ENCODE data around the gene CCDC92.

The CCDC92 gene

GRCh38 chr12:123997033-123997822, 24.6 kb upstream of the CCDC92 start:
- Histone ChIP-seq H3K27ac (ENCODE audit: low read depth, low read length) (no peak overlapping the region), H3K9ac (ENCODE audit: low read length) (no peak overlapping the region), H3K27me3 (ENCODE audit: low read length) (no peaks in the 10 kb centered on the region), H3K36me3 (ENCODE audit: low read length) (no peaks in the 10 kb centered on the region), H4K20me1 (ENCODE audit: low read depth, low read length) (no peaks in the 10 kb centered on the region), H3K4me3 (ENCODE audit: insufficient read depth, low read length, poor library complexity, severe bottlenecking) (no peak overlapping the region), H2AFZ (ENCODE audit: low read depth, low read length, severe bottlenecking) (no peak overlapping the region), H3K9me3 (ENCODE audit: insufficient read depth, low read length) (no peaks in the 10 kb centered on the region), H3K79me2 (ENCODE audit: insufficient read depth, low read length) (no peaks in the 10 kb centered on the region), H3K9me2 (replicated peaks; ENCODE audit: insufficient read depth, low read length) (no peaks in the 10 kb centered on the region), H3F3A (ENCODE audit: insufficient read depth) (no peaks in the 10 kb centered on the region), H3K4me2 (ENCODE audit: low read depth, low read length, poor library complexity, severe bottlenecking) (no peak overlapping the region)
- no peak for TF ChIP-seq EZH2phosphoT487 (conservative IDR thresholded peaks at IDR 0.05; ENCODE audit: low read length)
- no peak for TF ChIP-seq CTCF (IDR thresholded peaks at IDR 0.05; ENCODE audit: insufficient read depth, low read length, poor library complexity, severe bottlenecking)

GRCh38 chr12:123996581-123996980, 23.9 kb upstream of the CCDC92 start:
- H2AFZ ChIP-seq (ENCODE audit: low read depth, low read length, severe bottlenecking), result no peak overlapping the region
- no peak overlapping the region for H3K4me3 ChIP-seq (ENCODE audit: insufficient read depth, low read length, poor library complexity, severe bottlenecking)
- H3K36me3 ChIP-seq (ENCODE audit: low read length), result no peaks in the 10 kb centered on the region
- H3F3A ChIP-seq (ENCODE audit: insufficient read depth), result no peaks in the 10 kb centered on the region
- no peaks in the 10 kb centered on the region for H3K27me3 ChIP-seq (ENCODE audit: low read length)
- H3K4me2 ChIP-seq (ENCODE audit: low read depth, low read length, poor library complexity, severe bottlenecking), result no peak overlapping the region
- no peak for TF ChIP-seq CTCF (IDR thresholded peaks at IDR 0.05; ENCODE audit: insufficient read depth, low read length, poor library complexity, severe bottlenecking)
- TF ChIP-seq EZH2phosphoT487 (conservative IDR thresholded peaks at IDR 0.05; ENCODE audit: low read length), result no peak
- no peaks in the 10 kb centered on the region for H3K79me2 ChIP-seq (ENCODE audit: insufficient read depth, low read length)
- H3K9me2 ChIP-seq (replicated peaks; ENCODE audit: insufficient read depth, low read length), result no peaks in the 10 kb centered on the region
- no peak overlapping the region for H3K27ac ChIP-seq (ENCODE audit: low read depth, low read length)
- H3K9ac ChIP-seq (ENCODE audit: low read length), result no peak overlapping the region
- no peaks in the 10 kb centered on the region for H3K9me3 ChIP-seq (ENCODE audit: insufficient read depth, low read length)
- no peaks in the 10 kb centered on the region for H4K20me1 ChIP-seq (ENCODE audit: low read depth, low read length)

GRCh38 chr12:123995023-123995748, 22.6 kb upstream of the CCDC92 start:
- no peaks in the 10 kb centered on the region for H3F3A ChIP-seq (ENCODE audit: insufficient read depth)
- no peaks in the 10 kb centered on the region for H4K20me1 ChIP-seq (ENCODE audit: low read depth, low read length)

More at GRCh38 chr12:123995023-123995748, 22.6 kb upstream of the CCDC92 start:
- Histone ChIP-seq H3K4me3 (ENCODE audit: insufficient read depth, low read length, poor library complexity, severe bottlenecking) (no peak overlapping the region), H3K4me2 (ENCODE audit: low read depth, low read length, poor library complexity, severe bottlenecking) (no peak overlapping the region), H2AFZ (ENCODE audit: low read depth, low read length, severe bottlenecking) (no peak overlapping the region), H3K27ac (ENCODE audit: low read depth, low read length) (no peak overlapping the region), H3K9me2 (replicated peaks; ENCODE audit: insufficient read depth, low read length) (no peaks in the 10 kb centered on the region), H3K36me3 (ENCODE audit: low read length) (no peaks in the 10 kb centered on the region), H3K9ac (ENCODE audit: low read length) (no peak overlapping the region), H3K27me3 (ENCODE audit: low read length) (no peaks in the 10 kb centered on the region), H3K79me2 (ENCODE audit: insufficient read depth, low read length) (no peaks in the 10 kb centered on the region), H3K9me3 (ENCODE audit: insufficient read depth, low read length) (no peaks in the 10 kb centered on the region)
- TF ChIP-seq CTCF (IDR thresholded peaks at IDR 0.05; ENCODE audit: insufficient read depth, low read length, poor library complexity, severe bottlenecking) (no peak), EZH2phosphoT487 (conservative IDR thresholded peaks at IDR 0.05; ENCODE audit: low read length) (no peak)
